Adrenal gland (tissue), 5 donors: Measurements from ENCODE around the gene TP53RK.

Experiments used
- CTCF ChIP-seq, 6 experiments: fragments of 450-650 bp in 4 of 6; fragments of 200-600 bp in 2 of 6; sonication (generic) in 1 of 6; IDR thresholded peaks; 1 replicate in 5 of 6; 2 replicates in 1 of 6; pipeline versions ENCODE4 v1.5.1 to v1.8.0; 2016 to 2021; ENCODE audit warnings: antibody characterized with exemption in 6 of 6, mild to moderate bottlenecking in 2 of 6, moderate library complexity in 1 of 6
- POLR2A ChIP-seq, 2 donors: fragments of 450-650 bp; IDR thresholded peaks; one replicate each; pipeline ENCODE4 v1.6.1; 2017; ENCODE audit warnings: antibody characterized with exemption in 2 of 2, mild to moderate bottlenecking in 2 of 2, moderate library complexity in 1 of 2
- donor health status: DM: no; HTN: no; CAD: no.

GRCh38 chr20:46720019-46720418, 30.8 kb upstream of the TP53RK start:
- no peak for TF ChIP-seq CTCF (IDR thresholded peaks at IDR 0.05)
- TF ChIP-seq POLR2A (IDR thresholded peaks at IDR 0.05), result no peak
